ENCODE measurements around the gene LRRC14B.

DNA sequence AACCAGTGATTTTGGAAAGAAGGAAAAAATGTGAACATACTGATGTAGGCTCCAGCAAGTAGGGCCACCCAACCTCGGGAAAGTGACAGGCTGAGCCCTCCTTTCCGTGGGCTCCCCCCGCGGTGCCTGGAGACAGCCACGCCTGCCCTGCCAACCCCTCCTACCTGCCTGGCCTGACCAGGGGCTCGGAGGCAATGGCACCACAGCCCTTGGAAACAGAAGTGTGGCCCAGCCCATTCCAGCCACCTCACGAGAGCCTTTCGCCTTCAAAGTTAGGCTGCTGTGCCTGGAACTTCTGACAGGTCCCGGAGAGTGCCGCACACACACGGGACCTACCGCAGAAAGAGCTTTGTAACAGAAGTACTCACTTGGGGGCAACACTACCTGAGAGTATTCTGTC lies 49.5 kb upstream of the LRRC14B start:
- no peak for TF ChIP-seq POLR2A (IDR thresholded peaks at IDR 0.05)
- TF ChIP-seq, protein P1, sequence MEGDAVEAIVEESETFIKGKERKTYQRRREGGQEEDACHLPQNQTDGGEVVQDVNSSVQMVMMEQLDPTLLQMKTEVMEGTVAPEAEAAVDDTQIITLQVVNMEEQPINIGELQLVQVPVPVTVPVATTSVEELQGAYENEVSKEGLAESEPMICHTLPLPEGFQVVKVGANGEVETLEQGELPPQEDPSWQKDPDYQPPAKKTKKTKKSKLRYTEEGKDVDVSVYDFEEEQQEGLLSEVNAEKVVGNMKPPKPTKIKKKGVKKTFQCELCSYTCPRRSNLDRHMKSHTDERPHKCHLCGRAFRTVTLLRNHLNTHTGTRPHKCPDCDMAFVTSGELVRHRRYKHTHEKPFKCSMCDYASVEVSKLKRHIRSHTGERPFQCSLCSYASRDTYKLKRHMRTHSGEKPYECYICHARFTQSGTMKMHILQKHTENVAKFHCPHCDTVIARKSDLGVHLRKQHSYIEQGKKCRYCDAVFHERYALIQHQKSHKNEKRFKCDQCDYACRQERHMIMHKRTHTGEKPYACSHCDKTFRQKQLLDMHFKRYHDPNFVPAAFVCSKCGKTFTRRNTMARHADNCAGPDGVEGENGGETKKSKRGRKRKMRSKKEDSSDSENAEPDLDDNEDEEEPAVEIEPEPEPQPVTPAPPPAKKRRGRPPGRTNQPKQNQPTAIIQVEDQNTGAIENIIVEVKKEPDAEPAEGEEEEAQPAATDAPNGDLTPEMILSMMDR (IDR thresholded peaks at IDR 0.05): no peak

Measured in breast epithelium (tissue), 3 donors.